Caco-2 (cell line): ENCODE measurements around the gene ATP13A4. TPM values are rescaled to one million over a fixed set of nuclear protein-coding genes. Genes with fewer than 3 reads are reported as not detected.

Source experiments
- BruUV-seq: library from RNA; stranded (reverse); fragments of 400-500 nt; replicated peaks from 2 replicates; lab custom pipeline; 2021; lab: Mats Ljungman, UMichigan
- CTCF ChIA-PET: fragments of 300-600 bp; sonication (Branson Sonifier 250); formaldehyde crosslinking; loops from one replicate; lab custom pipeline; 2022; ENCODE audit warnings: antibody characterized with exemption; lab: Charles Lee
- POLR2A ChIA-PET: fragments of 300-600 bp; sonication (Branson Sonifier 250); formaldehyde crosslinking; loops from one replicate; lab custom pipeline; 2022; ENCODE audit warnings: antibody characterized with exemption; lab: Charles Lee
- DNase-seq, 2 experiments: peaks; one replicate each; pipeline versions ENCODE4 v3.0.0 to v3.0.0-alpha.2; 2020 to 2022
- H3K27me3 ChIP-seq: replicated peaks from 2 replicates; pipeline ENCODE4 v1.6.0; 2011; ENCODE audit warnings: low read length; ENCODE audit not compliant: control insufficient read depth, insufficient read depth
- H3K36me3 ChIP-seq: 2 replicates; pipeline ENCODE4 v1.5.1; 2011; ENCODE audit warnings: low read length; ENCODE audit not compliant: control insufficient read depth, insufficient read depth
- H3K4me1 ChIP-seq: fragments of 250-450 bp; sonication (Bioruptor Pico); 2 replicates; pipeline ENCODE4 v1.5.1; 2020; ENCODE audit warnings: mild to moderate bottlenecking
- H3K4me3 ChIP-seq: 2 replicates; pipeline ENCODE4 v1.5.1; 2011; ENCODE audit warnings: low read depth, mild to moderate bottlenecking, control low read depth, low read length
- H3K9me3 ChIP-seq: fragments of 250-450 bp; sonication (Bioruptor Pico); 2 replicates; pipeline ENCODE4 v1.5.1; 2020; ENCODE audit warnings: mild to moderate bottlenecking, moderate library complexity
- H3K27ac Mint-ChIP-seq: one replicate; pipeline ENCODE4 v1.8.0; 2022; ENCODE audit warnings: mixed read lengths; ENCODE audit not compliant: unreplicated experiment
- H3K27me3 Mint-ChIP-seq: one replicate; pipeline ENCODE4 v1.8.0; 2022; ENCODE audit warnings: mixed read lengths; ENCODE audit not compliant: insufficient read depth, unreplicated experiment
- H3K36me3 Mint-ChIP-seq: one replicate; pipeline ENCODE4 v1.8.0; 2022; ENCODE audit warnings: mild to moderate bottlenecking, mixed read lengths; ENCODE audit not compliant: insufficient read depth, unreplicated experiment
- H3K4me1 Mint-ChIP-seq: one replicate; pipeline ENCODE4 v1.8.0; 2022; ENCODE audit warnings: low read depth, mixed read lengths; ENCODE audit not compliant: unreplicated experiment
- H3K4me3 Mint-ChIP-seq: one replicate; pipeline ENCODE4 v1.8.0; 2022; ENCODE audit warnings: mild to moderate bottlenecking, moderate library complexity, mixed read lengths; ENCODE audit not compliant: unreplicated experiment
- H3K9me3 Mint-ChIP-seq: one replicate; pipeline ENCODE4 v1.8.0; 2022; ENCODE audit warnings: mixed read lengths; ENCODE audit not compliant: unreplicated experiment
- CTCF ChIP-seq, 2 experiments: fragments of 200-600 bp in 1 of 2; IDR thresholded peaks; 1 replicate in 1 of 2; 2 replicates in 1 of 2; pipeline versions ENCODE4 v1.5.1 to v1.8.0; 2011 to 2022; ENCODE audit warnings: antibody characterized with exemption in 1 of 2, control low read depth in 1 of 2, inconsistent platforms in 1 of 2, low read depth in 1 of 2, low read length in 1 of 2, mild to moderate bottlenecking in 1 of 2, moderate library complexity in 1 of 2; ENCODE audit not compliant: insufficient read depth in 1 of 2, severe bottlenecking in 1 of 2, unreplicated experiment in 1 of 2
- intact Hi-C: fragments of 100-400 bp; cut with micrococcal nuclease; formaldehyde crosslinking; loops from one replicate; pipeline ENCODE4 v1.10.0; 2022; ENCODE audit not compliant: unreplicated experiment
- total RNA-seq: library from RNA; stranded (reverse); gene quantifications from 2 replicates; pipeline ENCODE4 v1.2.3, GENCODE V29; 2022

ATP13A4 gene
- total RNA-seq, 1 experiment from 2014 or later: 1.4 TPM

- ChIA-PET CTCF (no interaction called here), POLR2A (no interaction called here)
- BruUV-seq: no TSS peak
- H3K4me1 Mint-ChIP-seq: peaks cover 6% of the 10 kb centered on the region
- H3K9me3 Mint-ChIP-seq: no peaks in the 10 kb centered on the region
- Histone ChIP-seq H3K4me3 (no peak overlapping the region), H3K4me1 (no peaks in the 10 kb centered on the region), H3K9me3 (0 out of 2 replicates have a peak, but pooled peaks cover 3% of the 10 kb centered on the region), H3K27me3 (no peaks in the 10 kb centered on the region), H3K36me3 (no peaks in the 10 kb centered on the region)
- H3K36me3 Mint-ChIP-seq: no peaks in the 10 kb centered on the region
- H3K4me3 Mint-ChIP-seq: no peak overlapping the region
- no peak for TF ChIP-seq CTCF (IDR thresholded peaks at IDR 0.05; ENCODE audit: insufficient read depth in 1 of 2, low read depth in 1 of 2, low read length in 1 of 2, severe bottlenecking in 1 of 2, unreplicated experiment in 1 of 2)
- H3K27me3 Mint-ChIP-seq: peaks cover 23% of the 10 kb centered on the region
- intact Hi-C loops: no loop called here
- no peak overlapping the region for H3K27ac Mint-ChIP-seq
- DNase-seq: no peak
Measured at GRCh38 chr3:193489949-193490348, 64.7 kb downstream of the ATP13A4 start.

- Histone ChIP-seq H3K4me3 (no peak overlapping the region), H3K27me3 (no peaks in the 10 kb centered on the region), H3K4me1 (no peaks in the 10 kb centered on the region), H3K36me3 (no peaks in the 10 kb centered on the region), H3K9me3 (no peaks in the 10 kb centered on the region)
- BruUV-seq: no TSS peak
- intact Hi-C loops: no loop called here
- Mint-ChIP-seq H3K36me3 (no peaks in the 10 kb centered on the region), H3K4me1 (peaks cover 6% of the 10 kb centered on the region), H3K27ac (no peak overlapping the region), H3K27me3 (peaks cover 27% of the 10 kb centered on the region), H3K4me3 (no peak overlapping the region), H3K9me3 (no peaks in the 10 kb centered on the region)
- no peak for DNase-seq
- ChIA-PET POLR2A (no interaction called here), CTCF (no interaction called here)
- no peak for TF ChIP-seq CTCF (IDR thresholded peaks at IDR 0.05; ENCODE audit: insufficient read depth in 1 of 2, low read depth in 1 of 2, low read length in 1 of 2, severe bottlenecking in 1 of 2, unreplicated experiment in 1 of 2)
Measured at GRCh38 chr3:193488741-193489140, 66.0 kb downstream of the ATP13A4 start.

DNA sequence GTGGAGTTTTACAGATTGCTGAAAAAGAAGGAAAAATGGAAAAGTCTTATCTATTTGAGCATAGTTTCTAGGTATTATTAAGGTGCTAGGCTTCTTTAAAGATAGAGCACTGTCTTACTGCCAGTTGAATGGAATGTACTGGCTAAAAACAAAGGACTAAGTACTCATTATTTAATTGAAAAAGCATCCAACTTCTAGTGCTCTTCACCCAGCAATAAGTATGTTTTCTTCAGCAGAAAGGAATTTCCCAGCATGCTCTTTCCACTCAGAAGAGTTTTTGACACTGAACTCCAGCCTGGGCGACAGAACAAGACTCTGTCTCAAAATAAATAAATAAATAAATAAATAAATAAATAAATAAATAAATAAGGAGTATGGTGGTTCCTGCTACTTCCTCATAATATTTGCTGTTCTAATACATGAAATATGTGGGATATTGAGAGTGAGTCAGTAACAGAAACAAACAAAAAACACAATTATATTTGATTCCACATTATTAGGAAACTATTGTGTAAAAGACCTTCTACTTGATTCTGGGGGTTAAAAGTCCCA lies 70.6 kb downstream of the ATP13A4 start:
- H3K36me3 Mint-ChIP-seq: no peaks in the 10 kb centered on the region
- no peaks in the 10 kb centered on the region for H3K36me3 ChIP-seq
- no peak overlapping the region for H3K4me3 ChIP-seq
- ChIA-PET POLR2A (no interaction called here), CTCF (no interaction called here)
- H3K27ac Mint-ChIP-seq: no peak overlapping the region
- no peak for DNase-seq
- no peak overlapping the region for H3K4me3 Mint-ChIP-seq
- TF ChIP-seq CTCF (IDR thresholded peaks at IDR 0.05; ENCODE audit: insufficient read depth in 1 of 2, low read depth in 1 of 2, low read length in 1 of 2, severe bottlenecking in 1 of 2, unreplicated experiment in 1 of 2): no peak
- intact Hi-C loops: no loop called here
- no TSS peak for BruUV-seq
- peaks cover 25% of the 10 kb centered on the region for H3K27me3 Mint-ChIP-seq
- no peaks in the 10 kb centered on the region for H3K9me3 ChIP-seq
- H3K4me1 Mint-ChIP-seq: no peaks in the 10 kb centered on the region
- no peaks in the 10 kb centered on the region for H3K27me3 ChIP-seq
- H3K4me1 ChIP-seq: no peaks in the 10 kb centered on the region
- peaks cover 9% of the 10 kb centered on the region for H3K9me3 Mint-ChIP-seq
